CD14-positive monocyte (primary cell): ENCODE measurements around the gene ZFP90. TPM values are rescaled to one million over a fixed set of nuclear protein-coding genes. Genes with fewer than 3 reads are reported as not detected.

Experiments
- DNase-seq, 3 donors: peaks; one replicate each; pipeline ENCODE4 v3.0.0-alpha.2; 2011 to 2022
- H2AFZ ChIP-seq: 2 replicates; pipeline ENCODE4 v1.6.0; 2012; ENCODE audit warnings: mild to moderate bottlenecking, low read depth, low read length, inconsistent platforms; ENCODE audit not compliant: insufficient read depth, poor library complexity, severe bottlenecking
- H3K27ac ChIP-seq, 2 donors: 1 replicate in 1 of 2; 2 replicates in 1 of 2; pipeline ENCODE4 v1.5.1; 2012 to 2013; ENCODE audit warnings: low read length in 2 of 2, control low read depth in 1 of 2, inconsistent platforms in 1 of 2, low read depth in 1 of 2, mild to moderate bottlenecking in 1 of 2
- H3K27me3 ChIP-seq, 2 donors: one replicate each; pipeline versions ENCODE4 v1.6.0 to v1.6.1; 2011 to 2013; ENCODE audit warnings: low read length in 2 of 2; ENCODE audit not compliant: control insufficient read depth in 2 of 2, insufficient read depth in 2 of 2
- H3K36me3 ChIP-seq, 2 donors: replicated peaks in 1 of 2; 1 replicate in 1 of 2; 2 replicates in 1 of 2; pipeline versions ENCODE4 v1.5.1 to v1.6.1; 2012 to 2013; ENCODE audit warnings: low read length in 2 of 2, control low read depth in 1 of 2, inconsistent platforms in 1 of 2, mild to moderate bottlenecking in 1 of 2; ENCODE audit not compliant: insufficient read depth in 2 of 2, control insufficient read depth in 1 of 2
- H3K4me1 ChIP-seq, 2 donors: 1 replicate in 1 of 2; 2 replicates in 1 of 2; pipeline versions ENCODE4 v1.5.1 to v1.6.1; 2012 to 2013; ENCODE audit warnings: low read length in 2 of 2, control low read depth in 1 of 2, inconsistent platforms in 1 of 2, mild to moderate bottlenecking in 1 of 2, moderate library complexity in 1 of 2; ENCODE audit not compliant: insufficient read depth in 2 of 2, control insufficient read depth in 1 of 2
- H3K4me2 ChIP-seq: replicated peaks from 2 replicates; pipeline ENCODE3; 2012; ENCODE audit warnings: low read length, moderate library complexity, mild to moderate bottlenecking; ENCODE audit not compliant: poor library complexity, severe bottlenecking; ENCODE audit errors: extremely low read depth
- H3K4me3 ChIP-seq, 3 experiments: fragments of 200-600 bp in 1 of 3; sonication (generic) in 1 of 3; replicated peaks in 1 of 3; 1 replicate in 2 of 3; 2 replicates in 1 of 3; pipeline ENCODE4 v1.5.1; 2011 to 2013; ENCODE audit warnings: low read length in 3 of 3, mild to moderate bottlenecking in 3 of 3, control low read depth in 2 of 3, low read depth in 2 of 3, inconsistent platforms in 1 of 3, moderate library complexity in 1 of 3
- H3K79me2 ChIP-seq: 2 replicates; pipeline ENCODE4 v1.6.0; 2012; ENCODE audit warnings: mild to moderate bottlenecking, control low read depth, inconsistent platforms, low read length, moderate library complexity; ENCODE audit not compliant: insufficient read depth
- H3K9ac ChIP-seq: 2 replicates; pipeline ENCODE4 v1.6.0; 2017; ENCODE audit warnings: low read length, mild to moderate bottlenecking; ENCODE audit not compliant: insufficient read depth, poor library complexity, severe bottlenecking
- H3K9me3 ChIP-seq, 2 donors: replicated peaks in 1 of 2; 1 replicate in 1 of 2; 2 replicates in 1 of 2; pipeline versions ENCODE4 v1.5.1 to v1.6.1; 2012 to 2013; ENCODE audit warnings: low read length in 2 of 2, control low read depth in 1 of 2; ENCODE audit not compliant: control insufficient read depth in 1 of 2, insufficient read depth in 1 of 2
- H4K20me1 ChIP-seq: 2 replicates; pipeline ENCODE4 v1.6.0; 2012; ENCODE audit warnings: mild to moderate bottlenecking, low read length, control low read depth, moderate library complexity; ENCODE audit not compliant: insufficient read depth
- H3K27ac Mint-ChIP-seq, 7 donors: one replicate each; pipeline ENCODE4 v1.8.0; 2020; ENCODE audit warnings: mild to moderate bottlenecking in 7 of 7, mixed read lengths in 7 of 7, moderate library complexity in 6 of 7, inconsistent platforms in 2 of 7
- H3K27me3 Mint-ChIP-seq, 3 donors: one replicate each; pipeline ENCODE4 v1.8.0; 2021 to 2022; ENCODE audit warnings: low read depth in 3 of 3, mild to moderate bottlenecking in 3 of 3, mixed read lengths in 3 of 3, moderate library complexity in 3 of 3, inconsistent platforms in 1 of 3
- H3K36me3 Mint-ChIP-seq, 2 donors: one replicate each; pipeline ENCODE4 v1.8.0; 2020; ENCODE audit warnings: mixed read lengths in 2 of 2, inconsistent platforms in 1 of 2, mild to moderate bottlenecking in 1 of 2
- H3K4me1 Mint-ChIP-seq: one replicate; pipeline ENCODE4 v1.8.0; 2020; ENCODE audit warnings: mild to moderate bottlenecking, mixed read lengths
- H3K4me3 Mint-ChIP-seq, 2 donors: one replicate each; pipeline ENCODE4 v1.8.0; 2020; ENCODE audit warnings: mild to moderate bottlenecking in 2 of 2, mixed read lengths in 2 of 2, moderate library complexity in 1 of 2
- H3K9me3 Mint-ChIP-seq, 7 donors: one replicate each; pipeline ENCODE4 v1.8.0; 2020 to 2022; ENCODE audit warnings: mixed read lengths in 7 of 7, mild to moderate bottlenecking in 6 of 7, moderate library complexity in 6 of 7, inconsistent platforms in 2 of 7
- CTCF ChIP-seq: fragments of 200-600 bp; IDR thresholded peaks from one replicate; pipeline ENCODE4 v1.8.0; 2022; ENCODE audit warnings: antibody characterized with exemption, mild to moderate bottlenecking
- WGBS: methylation state at CpG from one replicate; pipeline ENCODE4 v1.1.5; 2013; ENCODE audit warnings: missing lambda C conversion rate; ENCODE audit not compliant: insufficient coverage; 5-methylcytosine and 5-hydroxymethylcytosine counted together
- intact Hi-C, 2 donors: fragments of 100-400 bp; cut with micrococcal nuclease; formaldehyde crosslinking; loops; one replicate each; pipeline versions ENCODE4 v1.15.0 to v1.15.1; 2023
- polyA plus RNA-seq, 3 donors: library from polyadenylated mRNA; depleted of rRNA in 1 of 3; unstranded in 2 of 3; stranded (reverse) in 1 of 3; fragments of 300-500 nt in 2 of 3; fragments of >200 nt in 1 of 3; fragmentation: Illumina TruSeq in 2 of 3; gene quantifications; 1 replicate in 2 of 3; 2 replicates in 1 of 3; pipeline ENCODE4 v1.2.3, GENCODE V29; 2012 to 2021

ZFP90 gene
- polyA plus RNA-seq, 3 donors, result 4.2 to 7.9 (median 6.3) TPM

GRCh38 chr16:68529608-68529930 is 9.5 kb upstream of the ZFP90 start:
- H3K27me3 ChIP-seq, result peaks cover 6 to 27% of the 10 kb centered on the region in 2 donors
- H3K4me3 Mint-ChIP-seq, result peak overlapping the region; percentile 80 to 91
- intact Hi-C loops, result loop anchor here in 1 of 2 donors (2.0 to 5.0 kb wide), 2 partner anchors 315 to 593 kb away; no protein-coding TSS in a partner anchor
- peaks cover 0 to 14% of the 10 kb centered on the region in 2 donors for H3K9me3 ChIP-seq
- peak overlapping the region; percentile 94 for H3K4me2 ChIP-seq
- H3K27ac Mint-ChIP-seq, result peak overlapping the region in 1 of 7 donors; percentile 79
- H3K79me2 ChIP-seq, result no peaks in the 10 kb centered on the region
- no peak for TF ChIP-seq CTCF
- H2AFZ ChIP-seq, result peak overlapping the region; percentile 98
- peak overlapping the region; percentile 49 to 83 (median 56) for H3K4me3 ChIP-seq
- H3K27me3 Mint-ChIP-seq, result peaks cover 10 to 40% (median 35%) of the 10 kb centered on the region in 3 donors
- H3K4me1 Mint-ChIP-seq, result peaks cover 17% of the 10 kb centered on the region
- no peak overlapping the region for H3K27ac ChIP-seq
- H3K9me3 Mint-ChIP-seq, result peaks cover 11 to 32% (median 18%) of the 10 kb centered on the region in 7 donors
- 28% methylated on average over 12 of the region's 13 CpGs for WGBS
- H3K36me3 Mint-ChIP-seq, result no peaks in the 10 kb centered on the region
- no peaks in the 10 kb centered on the region for H3K36me3 ChIP-seq
- peaks cover 18 to 20% of the 10 kb centered on the region in 2 donors for H3K4me1 ChIP-seq
- DNase-seq, result no peak
- H4K20me1 ChIP-seq, result no peaks in the 10 kb centered on the region
- H3K9ac ChIP-seq, result no peak overlapping the region

GRCh38 chr16:68529931-68530701 is 9.0 kb upstream of the ZFP90 start:
- Histone ChIP-seq H3K9ac (peak overlapping the region; percentile 57), H3K27ac (no peak overlapping the region), H3K27me3 (peaks cover 6 to 27% of the 10 kb centered on the region in 2 donors), H2AFZ (peak overlapping the region; percentile 98), H3K4me2 (peak overlapping the region; percentile 94), H3K36me3 (no peaks in the 10 kb centered on the region), H3K4me3 (peak overlapping the region; percentile 49 to 83 (median 56)), H3K9me3 (peaks cover 0 to 14% of the 10 kb centered on the region in 2 donors), H4K20me1 (no peaks in the 10 kb centered on the region), H3K4me1 (peaks cover 18 to 20% of the 10 kb centered on the region in 2 donors), H3K79me2 (no peaks in the 10 kb centered on the region)
- Mint-ChIP-seq H3K27ac (peak overlapping the region in 1 of 7 donors; percentile 79), H3K36me3 (no peaks in the 10 kb centered on the region), H3K27me3 (peaks cover 10 to 40% (median 35%) of the 10 kb centered on the region in 3 donors), H3K4me3 (peak overlapping the region; percentile 80 to 91), H3K4me1 (peaks cover 17% of the 10 kb centered on the region), H3K9me3 (peaks cover 11 to 30% (median 18%) of the 10 kb centered on the region in 7 donors)
- WGBS, result under 1% methylated on average over 49 of the region's 56 CpGs
- intact Hi-C loops, result loop anchor here (2.0 to 10.0 kb wide), 3 partner anchors 315 to 592 kb away; partner anchors contain the start of gene TANGO6 (in 1 of the 2)
- peak; percentile 59 to 70 (median 59) for DNase-seq
- TF ChIP-seq CTCF, result no peak
